Neural cell (in vitro differentiated cells): ENCODE measurements around the gene ADISSP.

ENCODE experiments used
- EZH2 ChIP-seq: fragments of 200-600, 300-800 bp; shearing (Covaris generic), sonication (generic); IDR thresholded peaks from 2 replicates; pipeline ENCODE4 v1.6.1; 2014; ENCODE audit warnings: antibody characterized with exemption, low read length, borderline replicate concordance, mild to moderate bottlenecking; ENCODE audit not compliant: insufficient read depth, poor library complexity, severe bottlenecking
- RAD21 ChIP-seq: fragments of 450-650 bp; conservative IDR thresholded peaks from 2 replicates; pipeline ENCODE4 v1.6.1; 2014; ENCODE audit warnings: antibody characterized with exemption, mild to moderate bottlenecking, moderate library complexity
- TAF1 ChIP-seq: IDR thresholded peaks from 2 replicates; pipeline ENCODE4 v1.6.1; 2012; ENCODE audit warnings: low read depth
- TF ChIP-seq, protein P1 (sequence below): fragments of 450-650 bp; IDR thresholded peaks from 2 replicates; pipeline ENCODE4 v1.5.1; 2014; ENCODE audit warnings: antibody characterized with exemption, mild to moderate bottlenecking, moderate library complexity; ENCODE audit not compliant: poor library complexity, severe bottlenecking

DNA sequence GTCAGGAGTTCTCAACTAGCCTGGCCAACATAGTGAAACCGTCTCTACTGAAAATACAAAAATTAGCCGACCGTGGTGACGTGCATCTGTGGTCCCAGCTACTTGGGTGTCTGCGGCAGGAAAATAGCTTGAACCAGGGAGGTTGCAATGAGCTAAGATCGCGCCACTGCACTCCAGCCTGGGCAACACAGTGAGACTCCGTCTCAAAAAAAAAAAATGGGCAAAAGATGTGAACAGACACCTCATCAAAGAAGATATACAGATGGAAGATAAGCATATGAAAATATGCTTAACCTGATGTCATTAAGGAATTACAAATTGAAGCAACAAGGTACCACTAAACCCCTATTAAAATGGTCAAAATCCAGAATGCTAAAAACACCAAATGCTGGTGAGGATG lies 44.3 kb downstream of the ADISSP start:
- TF ChIP-seq, protein P1, sequence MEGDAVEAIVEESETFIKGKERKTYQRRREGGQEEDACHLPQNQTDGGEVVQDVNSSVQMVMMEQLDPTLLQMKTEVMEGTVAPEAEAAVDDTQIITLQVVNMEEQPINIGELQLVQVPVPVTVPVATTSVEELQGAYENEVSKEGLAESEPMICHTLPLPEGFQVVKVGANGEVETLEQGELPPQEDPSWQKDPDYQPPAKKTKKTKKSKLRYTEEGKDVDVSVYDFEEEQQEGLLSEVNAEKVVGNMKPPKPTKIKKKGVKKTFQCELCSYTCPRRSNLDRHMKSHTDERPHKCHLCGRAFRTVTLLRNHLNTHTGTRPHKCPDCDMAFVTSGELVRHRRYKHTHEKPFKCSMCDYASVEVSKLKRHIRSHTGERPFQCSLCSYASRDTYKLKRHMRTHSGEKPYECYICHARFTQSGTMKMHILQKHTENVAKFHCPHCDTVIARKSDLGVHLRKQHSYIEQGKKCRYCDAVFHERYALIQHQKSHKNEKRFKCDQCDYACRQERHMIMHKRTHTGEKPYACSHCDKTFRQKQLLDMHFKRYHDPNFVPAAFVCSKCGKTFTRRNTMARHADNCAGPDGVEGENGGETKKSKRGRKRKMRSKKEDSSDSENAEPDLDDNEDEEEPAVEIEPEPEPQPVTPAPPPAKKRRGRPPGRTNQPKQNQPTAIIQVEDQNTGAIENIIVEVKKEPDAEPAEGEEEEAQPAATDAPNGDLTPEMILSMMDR, result no peak
- TF ChIP-seq EZH2 (no peak), TAF1 (no peak), RAD21 (no peak)
